H1 (cell line): ENCODE data around the gene PRIMA1. TPM values are rescaled to one million over a fixed set of nuclear protein-coding genes. Genes with fewer than 3 reads are reported as not detected.

Experiments
- CHD7 ChIP-seq: fragments of 300-600 bp; sonication (generic); IDR thresholded peaks from 2 replicates; pipeline ENCODE4 v1.7.1; 2012; ENCODE audit warnings: low read length, moderate library complexity, mild to moderate bottlenecking, inconsistent platforms; ENCODE audit not compliant: insufficient replicate concordance
- MAFK ChIP-seq: IDR thresholded peaks from 2 replicates; pipeline ENCODE4 v1.6.1; 2012; ENCODE audit warnings: low read depth, mild to moderate bottlenecking, improper control_type of control experiment, low read length
- SRF ChIP-seq: IDR thresholded peaks from 2 replicates; pipeline ENCODE4 v1.6.1; 2011; ENCODE audit warnings: mild to moderate bottlenecking, low read depth, low read length, moderate library complexity
- polyA plus RNA-seq, 7 experiments: library from polyadenylated mRNA; depleted of rRNA in 3 of 7; stranded (reverse) in 5 of 7; unstranded in 2 of 7; fragments of >200 nt in 5 of 7; fragments of 200-250 nt in 2 of 7; gene quantifications; 1 replicate in 5 of 7; 2 replicates in 1 of 7; 4 replicates in 1 of 7; pipeline versions ENCODE4 v1.2.1 to v1.2.3, GENCODE V29; 2011 to 2013; ENCODE audit warnings: missing spikeins in 2 of 7, mixed read lengths in 2 of 7
- total RNA-seq: library from RNA; stranded (reverse); fragmentation: NEBNext Ultra II Directional; extraction: Animal tissue kit (Norgen Biotek cat#: 25700); gene quantifications from 2 replicates; pipeline ENCODE4 v1.2.1, GENCODE V29; 2021

Gene PRIMA1
- total and polyA plus RNA-seq, 2 of the 8 experiments (the other 6 are each of a cell fraction or from before 2014, with no cell fraction given): 2.8 to 4.5 TPM

- no peak for TF ChIP-seq CHD7
- no peak for TF ChIP-seq MAFK
- no peak for TF ChIP-seq SRF
Measured at GRCh38 chr14:93830753-93831461, 42.6 kb upstream of the PRIMA1 start (continued).
